Muscle of back (tissue), 13 donors: ENCODE results near the gene DIS3. TPM values are rescaled to one million over a fixed set of nuclear protein-coding genes. Genes with fewer than 3 reads are reported as not detected.
A peak's percentile ranks its signal among the peaks of the same experiment; 100 is the strongest.
"Not testable (repeated sequence)": the region's sequence is repeated elsewhere in the genome, so short reads cannot be mapped to it uniquely, and the experiment has no call there.

Experiments used
- DNase-seq, 3 donors: peaks; one replicate each; pipeline versions ENCODE4 v3.0.0 to v3.0.0-alpha.2; 2013
- long read RNA-seq, 9 donors: transcript quantifications; one replicate each; lab custom pipeline, GENCODE V29; 2026
- polyA plus RNA-seq, 10 donors: library from polyadenylated mRNA; unstranded; fragments of 120-200 nt; gene quantifications; one replicate each; pipeline ENCODE4 v1.2.1, GENCODE V29; 2013; ENCODE audit not compliant: insufficient read length in 10 of 10

The DIS3 gene, protein sequence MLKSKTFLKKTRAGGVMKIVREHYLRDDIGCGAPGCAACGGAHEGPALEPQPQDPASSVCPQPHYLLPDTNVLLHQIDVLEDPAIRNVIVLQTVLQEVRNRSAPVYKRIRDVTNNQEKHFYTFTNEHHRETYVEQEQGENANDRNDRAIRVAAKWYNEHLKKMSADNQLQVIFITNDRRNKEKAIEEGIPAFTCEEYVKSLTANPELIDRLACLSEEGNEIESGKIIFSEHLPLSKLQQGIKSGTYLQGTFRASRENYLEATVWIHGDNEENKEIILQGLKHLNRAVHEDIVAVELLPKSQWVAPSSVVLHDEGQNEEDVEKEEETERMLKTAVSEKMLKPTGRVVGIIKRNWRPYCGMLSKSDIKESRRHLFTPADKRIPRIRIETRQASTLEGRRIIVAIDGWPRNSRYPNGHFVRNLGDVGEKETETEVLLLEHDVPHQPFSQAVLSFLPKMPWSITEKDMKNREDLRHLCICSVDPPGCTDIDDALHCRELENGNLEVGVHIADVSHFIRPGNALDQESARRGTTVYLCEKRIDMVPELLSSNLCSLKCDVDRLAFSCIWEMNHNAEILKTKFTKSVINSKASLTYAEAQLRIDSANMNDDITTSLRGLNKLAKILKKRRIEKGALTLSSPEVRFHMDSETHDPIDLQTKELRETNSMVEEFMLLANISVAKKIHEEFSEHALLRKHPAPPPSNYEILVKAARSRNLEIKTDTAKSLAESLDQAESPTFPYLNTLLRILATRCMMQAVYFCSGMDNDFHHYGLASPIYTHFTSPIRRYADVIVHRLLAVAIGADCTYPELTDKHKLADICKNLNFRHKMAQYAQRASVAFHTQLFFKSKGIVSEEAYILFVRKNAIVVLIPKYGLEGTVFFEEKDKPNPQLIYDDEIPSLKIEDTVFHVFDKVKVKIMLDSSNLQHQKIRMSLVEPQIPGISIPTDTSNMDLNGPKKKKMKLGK
- polyA plus RNA-seq = 10 to 100 TPM; 16.0 to 23.3 (median 20.3) TPM
- long read RNA-seq, donor 1 = 0 reads
- long read RNA-seq, donor 2, full-length matches to known transcripts = 2 of 2 reads
- long read RNA-seq, donor 2, partial matches to known transcripts = 0 of 2 reads
- long read RNA-seq, donor 2, other reads (novel, unspliced or antisense) = 0 of 2 reads
- long read RNA-seq, donor 3 = 0 reads
- long read RNA-seq, donor 4 = 0 reads
- long read RNA-seq, donor 5 = 0 reads
- long read RNA-seq, donor 6, full-length matches to known transcripts = 2 of 2 reads
- long read RNA-seq, donor 6, partial matches to known transcripts = 0 of 2 reads
- long read RNA-seq, donor 6, other reads (novel, unspliced or antisense) = 0 of 2 reads
- long read RNA-seq, donor 7, full-length matches to known transcripts = 1 of 1 reads
- long read RNA-seq, donor 7, partial matches to known transcripts = 0 of 1 reads
- long read RNA-seq, donor 7, other reads (novel, unspliced or antisense) = 0 of 1 reads
- long read RNA-seq, donor 8, full-length matches to known transcripts = 1 of 1 reads
- long read RNA-seq, donor 8, partial matches to known transcripts = 0 of 1 reads
- long read RNA-seq, donor 8, other reads (novel, unspliced or antisense) = 0 of 1 reads
- long read RNA-seq, donor 9 = 0 reads

DNA sequence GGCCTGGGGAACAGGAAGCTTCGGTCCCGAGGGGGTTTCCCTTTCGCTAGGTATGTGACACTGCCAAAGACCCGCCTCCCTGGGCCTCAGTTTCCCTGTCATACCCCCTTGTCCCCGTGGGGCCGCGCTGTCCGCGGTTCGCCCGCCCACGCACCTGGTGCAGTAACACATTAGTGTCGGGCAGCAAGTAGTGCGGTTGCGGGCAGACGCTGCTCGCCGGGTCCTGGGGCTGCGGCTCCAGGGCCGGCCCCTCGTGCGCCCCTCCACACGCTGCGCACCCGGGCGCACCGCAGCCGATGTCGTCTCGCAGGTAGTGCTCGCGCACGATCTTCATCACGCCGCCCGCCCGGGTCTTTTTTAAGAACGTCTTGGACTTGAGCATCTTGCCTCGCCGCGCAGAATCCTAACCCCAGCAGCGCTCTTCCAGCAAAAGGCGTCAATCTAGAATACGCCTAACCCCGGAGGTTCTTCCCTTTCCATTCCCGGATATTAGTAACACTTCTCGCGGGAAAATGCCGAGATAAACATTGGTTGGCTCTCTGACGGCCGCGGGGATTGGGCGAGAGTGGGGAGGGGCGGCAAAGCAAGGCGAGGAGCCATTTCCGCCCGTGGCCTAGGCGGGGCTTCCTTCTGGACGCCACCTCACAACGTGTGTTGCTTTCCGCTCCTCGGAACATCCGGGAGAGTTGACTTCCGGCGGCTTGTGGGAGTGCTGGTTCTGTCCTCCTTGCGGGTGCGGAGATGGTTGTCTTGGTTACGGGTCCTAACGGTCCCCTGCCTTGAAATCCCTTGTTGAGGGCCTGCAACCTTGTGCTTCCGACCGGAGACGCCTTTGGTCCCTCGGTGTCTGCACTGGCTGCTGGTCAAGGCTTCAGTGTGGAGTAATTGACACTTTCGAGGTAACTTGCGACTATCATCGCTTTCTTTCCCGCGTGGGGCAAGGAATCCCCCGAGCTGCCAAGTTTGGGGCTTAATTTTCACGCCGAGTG, at the start of gene DIS3, which contains the start of gene PIBF1:
Gene DIS3, minus strand, starts transcription at position 450 of the 989 bp plus-strand sequence. Its CDS starts 68 bp downstream, at position 382.
Gene PIBF1, plus strand, starts transcription at position 683 of the 989 bp plus-strand sequence. CDS start 1,337 bp downstream, outside the sequence.
- peak; percentile 98 to 99 (median 99) for DNase-seq

- no peak for DNase-seq
Measured at GRCh38 chr13:72823724-72824123, 42.0 kb upstream of the DIS3 start.

- no peak for DNase-seq
Measured at GRCh38 chr13:72823081-72823480, 41.4 kb upstream of the DIS3 start.

- no peak for DNase-seq
Measured at GRCh38 chr13:72820898-72821279, 39.2 kb upstream of the DIS3 start.

- peak in 1 of 3 donors; percentile 9 for DNase-seq
Measured at GRCh38 chr13:72820156-72820897, 38.6 kb upstream of the DIS3 start.

- peak; percentile 6 to 13 (median 11) for DNase-seq
Measured at GRCh38 chr13:72808917-72809500, 27.3 kb upstream of the DIS3 start.

DNA sequence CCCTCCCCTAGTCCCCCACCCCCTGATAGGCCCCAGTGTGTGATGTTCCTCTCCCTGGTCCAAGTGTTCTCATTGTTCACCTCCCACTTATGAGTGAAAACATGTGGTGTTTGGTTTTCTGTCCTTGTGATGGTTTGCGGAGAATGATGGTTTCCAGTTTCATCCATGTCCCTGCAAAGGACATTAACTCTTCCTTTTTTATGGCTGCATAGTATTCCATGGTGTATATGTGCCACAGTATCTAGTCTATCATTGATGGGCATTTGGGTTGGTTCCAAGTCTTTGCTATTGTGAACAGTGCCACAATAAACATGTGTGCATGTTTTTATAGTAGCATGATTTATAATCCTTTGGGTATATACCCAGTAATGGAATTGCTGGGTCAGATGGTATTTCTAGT, 24.8 kb upstream of the DIS3 start:
- DNase-seq = not testable (repeated sequence)

DNA sequence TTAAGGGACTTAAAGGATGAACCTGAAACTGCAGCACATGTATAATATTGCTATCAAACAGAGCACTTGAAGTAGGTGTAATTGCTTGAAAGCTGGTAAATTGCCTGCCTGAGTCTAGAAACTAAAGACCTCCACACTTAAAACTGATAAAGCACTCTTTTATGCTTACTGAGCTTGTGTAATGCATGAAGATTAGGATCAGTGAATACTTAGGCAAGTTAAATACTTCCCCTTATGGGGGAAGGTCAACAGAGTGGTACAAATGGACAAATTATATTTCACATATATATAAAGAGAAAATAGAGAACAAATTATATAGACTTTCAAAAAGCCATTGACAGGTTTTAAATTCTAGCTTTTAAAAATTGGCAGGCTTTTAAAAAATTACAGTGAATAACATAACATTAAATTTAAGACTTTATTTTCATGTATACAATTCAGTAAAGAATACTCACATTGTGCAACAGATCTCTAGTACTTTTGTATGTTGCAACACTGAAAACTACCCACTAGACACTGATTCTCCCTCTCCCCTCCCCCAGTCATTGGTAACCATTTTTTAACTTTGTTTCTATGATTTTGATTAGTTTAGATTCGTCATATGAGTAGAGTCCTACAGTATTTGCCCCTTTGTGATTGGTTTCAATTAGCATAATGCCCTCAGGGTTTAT, 24.1 kb upstream of the DIS3 start:
- no peak for DNase-seq

- no peak for DNase-seq
Measured at GRCh38 chr13:72804301-72804700, 22.6 kb upstream of the DIS3 start.

DNA sequence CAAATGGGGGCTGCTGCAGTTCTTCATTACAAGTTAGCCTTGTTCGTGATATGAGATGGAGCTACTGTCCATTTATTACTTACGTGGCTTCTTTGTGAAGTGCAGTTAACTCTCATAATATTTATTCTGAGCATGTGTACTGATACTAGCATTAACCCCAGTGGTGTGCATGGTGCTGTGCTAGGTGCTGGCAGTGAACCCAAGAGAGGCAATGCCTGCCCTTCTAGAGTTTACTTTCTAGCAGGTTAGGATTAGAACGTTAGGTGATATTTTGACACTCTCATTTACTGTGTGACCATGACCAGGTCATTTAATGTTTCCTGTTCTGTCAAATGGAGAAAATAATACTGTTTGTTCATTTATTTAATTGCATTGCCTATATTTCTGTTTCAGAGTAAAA, 17.1 kb upstream of the DIS3 start:
- DNase-seq = no peak

- DNase-seq = no peak
Measured at GRCh38 chr13:72792640-72793039, 10.9 kb upstream of the DIS3 start.

- no peak for DNase-seq
Measured at GRCh38 chr13:72788831-72789230, 7.1 kb upstream of the DIS3 start.

GRCh38 chr13:72784679-72785078, 3.0 kb upstream of the DIS3 start:
- DNase-seq = not testable (repeated sequence)

DNA sequence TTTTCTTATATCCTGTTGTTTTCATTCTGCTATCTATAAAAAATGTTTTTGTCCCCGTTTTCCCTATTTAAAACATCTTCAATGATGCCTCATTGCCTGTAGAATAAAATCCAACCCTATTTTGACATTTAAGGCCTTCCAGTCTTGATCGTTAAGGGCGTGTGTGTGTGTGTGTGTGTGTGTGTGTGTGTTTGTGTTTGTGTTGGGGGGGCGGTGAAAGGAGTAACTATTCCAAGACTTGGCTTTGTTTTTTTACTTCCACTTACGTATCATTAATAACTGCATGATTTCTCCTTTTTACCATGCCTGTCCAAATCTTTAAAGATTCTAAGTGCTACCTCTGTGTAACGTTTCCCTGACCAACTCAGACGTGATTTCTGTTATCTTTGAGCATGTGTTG, 1.0 kb upstream of the DIS3 start:
- peak; percentile 4 to 45 (median 10) for DNase-seq

- DNase-seq = no peak
Measured at GRCh38 chr13:72774019-72774418, 7.7 kb downstream of the DIS3 start.

DNA sequence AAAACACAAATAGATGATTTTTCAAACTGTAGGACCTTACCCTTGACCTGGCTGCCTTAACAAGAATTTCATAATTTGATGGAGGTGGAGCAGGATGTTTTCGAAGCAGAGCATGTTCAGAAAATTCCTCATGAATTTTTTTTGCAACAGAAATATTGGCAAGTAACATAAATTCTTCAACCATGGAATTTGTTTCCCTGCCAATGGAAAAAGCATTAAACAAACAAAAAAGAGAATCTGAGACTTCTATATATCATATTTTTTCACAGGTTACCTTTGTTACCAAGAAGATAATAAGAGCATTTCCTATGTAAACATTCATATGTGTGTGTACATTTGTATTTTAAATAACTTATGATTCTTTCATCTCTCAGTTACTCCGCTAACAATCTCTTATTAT, 18.3 kb downstream of the DIS3 start:
- DNase-seq = peak; percentile 6 to 28 (median 10)

- no peak for DNase-seq
Measured at GRCh38 chr13:72760189-72760588, 21.5 kb downstream of the DIS3 start.
